Prostate gland (tissue), 2 donors: ENCODE data around the gene CTNNA2.

Experiments
- CTCF ChIP-seq, 4 experiments: fragments of 200-600 bp in 2 of 4; fragments of 450-650 bp in 2 of 4; sonication (generic) in 2 of 4; IDR thresholded peaks; 1 replicate in 3 of 4; 2 replicates in 1 of 4; pipeline ENCODE4 v1.5.1; 2016 to 2019; ENCODE audit warnings: antibody characterized with exemption in 4 of 4, mild to moderate bottlenecking in 2 of 4, moderate library complexity in 2 of 4
- POLR2A ChIP-seq: fragments of 450-650 bp; IDR thresholded peaks from one replicate; pipeline ENCODE4 v1.6.1; 2016; ENCODE audit warnings: antibody characterized with exemption, mild to moderate bottlenecking
- POLR2AphosphoS5 ChIP-seq: sonication (generic); formaldehyde crosslinking; IDR thresholded peaks from one replicate; pipeline ENCODE4 v1.6.1; 2017; ENCODE audit warnings: antibody characterized with exemption

- TF ChIP-seq CTCF (IDR thresholded peaks at IDR 0.05) (no peak), POLR2A (no peak), POLR2AphosphoS5 (no peak)
These were observed 153.6 kb downstream of the CTNNA2 start for GRCh38 chr2:79666430-79666829.
